ENCODE data around the gene GPR45. TPM values are rescaled to one million over a fixed set of nuclear protein-coding genes. Genes with fewer than 3 reads are reported as not detected.
A peak's percentile ranks its signal among the peaks of the same experiment; 100 is the strongest.

GPR45 gene
- total RNA-seq, 1 experiment from 2014 or later = not detected

DNA sequence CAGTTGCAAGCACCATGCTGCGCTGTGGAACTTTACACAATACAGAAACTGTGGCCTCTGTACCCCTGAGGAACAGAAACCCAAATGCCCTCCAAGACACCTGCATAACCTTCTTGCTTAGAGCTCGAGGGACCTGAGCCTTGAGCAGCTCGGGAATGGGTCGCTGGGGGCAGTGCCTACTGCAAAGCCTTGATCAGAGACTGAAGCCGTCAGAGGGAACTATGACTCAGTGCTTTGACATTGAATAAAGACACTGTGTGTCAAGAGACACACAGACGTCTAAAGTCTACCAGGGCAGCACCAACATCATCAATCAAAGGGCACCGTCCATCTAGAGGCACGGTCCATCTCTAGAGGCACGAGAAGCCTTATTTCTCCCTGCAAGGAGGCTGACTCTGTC lies 30.6 kb downstream of the GPR45 start (continued):
- TF ChIP-seq MAX (CRISPR knock-in tag; IDR thresholded peaks at IDR 0.05) (no peak), ZNF138 (CRISPR knock-in tag; conservative IDR thresholded peaks at IDR 0.05) (no peak), ZNF121 (CRISPR knock-in tag; IDR thresholded peaks at IDR 0.05) (no peak), E2F5 (CRISPR knock-in tag; IDR thresholded peaks at IDR 0.05) (no peak), ZNF423 (CRISPR knock-in tag; IDR thresholded peaks at IDR 0.05) (no peak)
- TF ChIP-seq, protein P1, sequence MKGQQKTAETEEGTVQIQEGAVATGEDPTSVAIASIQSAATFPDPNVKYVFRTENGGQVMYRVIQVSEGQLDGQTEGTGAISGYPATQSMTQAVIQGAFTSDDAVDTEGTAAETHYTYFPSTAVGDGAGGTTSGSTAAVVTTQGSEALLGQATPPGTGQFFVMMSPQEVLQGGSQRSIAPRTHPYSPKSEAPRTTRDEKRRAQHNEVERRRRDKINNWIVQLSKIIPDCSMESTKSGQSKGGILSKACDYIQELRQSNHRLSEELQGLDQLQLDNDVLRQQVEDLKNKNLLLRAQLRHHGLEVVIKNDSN (CRISPR knock-in tag; IDR thresholded peaks at IDR 0.05) = no peak
- TF ChIP-seq, protein P2, sequence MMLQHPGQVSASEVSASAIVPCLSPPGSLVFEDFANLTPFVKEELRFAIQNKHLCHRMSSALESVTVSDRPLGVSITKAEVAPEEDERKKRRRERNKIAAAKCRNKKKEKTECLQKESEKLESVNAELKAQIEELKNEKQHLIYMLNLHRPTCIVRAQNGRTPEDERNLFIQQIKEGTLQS (CRISPR knock-in tag; conservative IDR thresholded peaks at IDR 0.05) = no peak
- TF ChIP-seq, protein P3, sequence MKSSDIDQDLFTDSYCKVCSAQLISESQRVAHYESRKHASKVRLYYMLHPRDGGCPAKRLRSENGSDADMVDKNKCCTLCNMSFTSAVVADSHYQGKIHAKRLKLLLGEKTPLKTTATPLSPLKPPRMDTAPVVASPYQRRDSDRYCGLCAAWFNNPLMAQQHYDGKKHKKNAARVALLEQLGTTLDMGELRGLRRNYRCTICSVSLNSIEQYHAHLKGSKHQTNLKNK (CRISPR knock-in tag; IDR thresholded peaks at IDR 0.05) = no peak

GRCh38 chr2:105274046-105274445 lies 32.5 kb downstream of the GPR45 start:
- no peak for ATAC-seq
- H3K4me1 Mint-ChIP-seq = no peaks in the 10 kb centered on the region
- peaks cover 38% of the 10 kb centered on the region for H3K36me3 Mint-ChIP-seq
- H3K27ac Mint-ChIP-seq = no peak overlapping the region
- H3K4me3 Mint-ChIP-seq = no peak overlapping the region
- DNase-seq (ENCODE audit: low spot score) = no peak
- ChIA-PET POLR2A (no interaction called here), CTCF (interaction anchor here (1.2 to 1.3 kb wide), 2 partner anchors 14 to 30 kb away, joined by 4 to 6 read pairs; no protein-coding TSS in a partner anchor)
- no peaks in the 10 kb centered on the region for H3K9me3 Mint-ChIP-seq
- TF ChIP-seq SP1 (CRISPR knock-in tag; conservative IDR thresholded peaks at IDR 0.05) (no peak), GRHL2 (CRISPR knock-in tag; IDR thresholded peaks at IDR 0.05; ENCODE audit: insufficient replicate concordance, severe bottlenecking) (no peak)
- TF ChIP-seq, protein P4, sequence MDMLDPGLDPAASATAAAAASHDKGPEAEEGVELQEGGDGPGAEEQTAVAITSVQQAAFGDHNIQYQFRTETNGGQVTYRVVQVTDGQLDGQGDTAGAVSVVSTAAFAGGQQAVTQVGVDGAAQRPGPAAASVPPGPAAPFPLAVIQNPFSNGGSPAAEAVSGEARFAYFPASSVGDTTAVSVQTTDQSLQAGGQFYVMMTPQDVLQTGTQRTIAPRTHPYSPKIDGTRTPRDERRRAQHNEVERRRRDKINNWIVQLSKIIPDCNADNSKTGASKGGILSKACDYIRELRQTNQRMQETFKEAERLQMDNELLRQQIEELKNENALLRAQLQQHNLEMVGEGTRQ (CRISPR knock-in tag; IDR thresholded peaks at IDR 0.05) = no peak
- no peaks in the 10 kb centered on the region for H3K27me3 Mint-ChIP-seq (ENCODE audit: low read depth)

GRCh38 chr2:105278654-105279053 lies 37.1 kb downstream of the GPR45 start:
- ATAC-seq = peak; percentile 62
- no peak for DNase-seq (ENCODE audit: low spot score)
- Mint-ChIP-seq H3K9me3 (no peaks in the 10 kb centered on the region), H3K27ac (no peak overlapping the region), H3K4me3 (no peak overlapping the region), H3K36me3 (peaks cover 24% of the 10 kb centered on the region), H3K27me3 (ENCODE audit: low read depth) (no peaks in the 10 kb centered on the region), H3K4me1 (no peaks in the 10 kb centered on the region)
- CTCF ChIA-PET = interaction anchor here (1.0 to 1.2 kb wide), 2 partner anchors 9 to 16 kb away, joined by 7 to 8 read pairs; no protein-coding TSS in a partner anchor
- POLR2A ChIA-PET = no interaction called here
- TF ChIP-seq RORB (CRISPR knock-in tag; IDR thresholded peaks at IDR 0.05) = no peak
- TF ChIP-seq NFYB (CRISPR knock-in tag; conservative IDR thresholded peaks at IDR 0.05; ENCODE audit: low read depth) = no peak

- H3K36me3 Mint-ChIP-seq = peaks cover 24% of the 10 kb centered on the region
These were observed 37.6 kb downstream of the GPR45 start for GRCh38 chr2:105279126-105279525.

More at GRCh38 chr2:105279126-105279525, 37.6 kb downstream of the GPR45 start:
- no peak for DNase-seq (ENCODE audit: low spot score)
- H3K9me3 Mint-ChIP-seq = no peaks in the 10 kb centered on the region
- H3K27ac Mint-ChIP-seq = no peak overlapping the region
- TF ChIP-seq AFF4 (CRISPR knock-in tag; IDR thresholded peaks at IDR 0.05; ENCODE audit: borderline replicate concordance) (no peak), SOX15 (CRISPR knock-in tag; IDR thresholded peaks at IDR 0.05) (no peak)
- ATAC-seq = no peak
- ChIA-PET CTCF (interaction anchor here (1.0 to 1.2 kb wide), 2 partner anchors 9 to 16 kb away, joined by 7 to 8 read pairs; no protein-coding TSS in a partner anchor), POLR2A (no interaction called here)
- H3K27me3 Mint-ChIP-seq (ENCODE audit: low read depth) = no peaks in the 10 kb centered on the region
- no peaks in the 10 kb centered on the region for H3K4me1 Mint-ChIP-seq
- no peak overlapping the region for H3K4me3 Mint-ChIP-seq
